Measurements from ENCODE around the gene MAST2. TPM values are rescaled to one million over a fixed set of nuclear protein-coding genes. Genes with fewer than 3 reads are reported as not detected.

Gene MAST2
- total and polyA plus RNA-seq, 9 of the 15 experiments (the other 6 are each of a cell fraction or from before 2014, with no cell fraction given), result 0.73 to 32.0 (median 17.8) TPM

DNA sequence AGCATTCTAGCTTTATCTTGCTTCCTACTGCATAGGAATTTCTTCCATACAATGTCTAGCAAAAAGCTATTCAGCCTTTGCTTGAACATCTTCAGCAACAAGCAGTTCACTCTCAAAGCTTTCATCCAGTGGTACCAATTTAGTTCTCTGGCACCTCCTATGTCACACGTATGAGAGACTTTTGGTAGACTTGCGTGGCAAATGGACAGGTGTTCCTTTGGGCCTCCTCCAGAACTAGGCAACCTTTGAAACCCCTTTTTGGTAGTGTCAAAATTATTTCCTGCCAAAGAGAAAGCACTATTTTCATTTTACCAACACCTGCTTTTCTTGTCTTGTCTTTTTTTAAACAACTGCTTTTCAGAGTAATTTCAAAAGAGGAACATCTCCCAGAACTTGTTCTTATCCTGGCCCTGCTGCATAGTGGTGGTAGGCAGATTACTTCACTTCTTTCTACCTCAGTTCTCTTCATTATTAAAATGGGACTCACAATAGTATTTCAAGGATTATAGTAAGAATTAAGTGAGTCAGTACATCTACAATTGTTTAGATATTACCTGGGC is 122.4 kb downstream of the MAST2 start:
- WGBS (ENCODE audit: insufficient coverage, low coverage, missing lambda C conversion rate), result 77% methylated on average over 2 of the region's 2 CpGs
- no peak for FAIRE-seq
- no peak overlapping the region for H3K9ac ChIP-seq (ENCODE audit: insufficient read depth in 1 of 2, low read depth in 2 of 2, low read length in 2 of 2)
- peaks cover 6% of the 10 kb centered on the region; the same call in 1 of the 3 replicates for H3K79me2 ChIP-seq (ENCODE audit: control insufficient read depth, insufficient read depth, low read length)
- H3K27ac ChIP-seq (ENCODE audit: extremely low read depth, low read depth, low read length), result no peak overlapping the region
- H3K27me3 ChIP-seq (ENCODE audit: control insufficient read depth in 2 of 2, insufficient read depth in 2 of 2, low read length in 2 of 2), result no peaks in the 10 kb centered on the region
- no peaks in the 10 kb centered on the region; the same call in 2 of the 3 replicates for H3K36me3 ChIP-seq (ENCODE audit: control insufficient read depth, insufficient read depth, low read length)
- no peak overlapping the region for H3K4me3 ChIP-seq
- ChIA-PET CTCF (ENCODE audit: low intra/inter-chr PET ratio) (no interaction called here), POLR2A (interaction anchor here (0.6 to 0.8 kb wide), 2 partner anchors 9 to 335 kb away, joined by 4 read pairs; no protein-coding TSS in a partner anchor)
- H2AFZ ChIP-seq (ENCODE audit: low read depth, low read length), result no peak overlapping the region
- intact Hi-C loops (cut with micrococcal nuclease), result no loop called here
- DNase-seq (ENCODE audit: extremely low read depth in 1 of 4, low spot score in 3 of 4), result no peak
- no peaks in the 10 kb centered on the region for H3K9me1 ChIP-seq (ENCODE audit: control insufficient read depth, insufficient read depth, low read length)
- ATAC-seq, result no peak
- H3K4me2 ChIP-seq (ENCODE audit: insufficient read depth, low read length), result no peak overlapping the region
- peaks cover 20 to 26% of the 10 kb centered on the region in 2 experiments for H3K4me1 ChIP-seq (replicated peaks in 1 of 2; ENCODE audit: control insufficient read depth in 2 of 2, insufficient read depth in 2 of 2, low read length in 2 of 2)
- no peaks in the 10 kb centered on the region; the same call in 1 of the 2 replicates for H4K20me1 ChIP-seq (replicated peaks; ENCODE audit: control insufficient read depth, insufficient read depth, low read length)
- H3K9me3 ChIP-seq (replicated peaks; ENCODE audit: control insufficient read depth, insufficient read depth, low read depth, low read length), result no peaks in the 10 kb centered on the region
- in situ Hi-C loops (cut with MboI), result no loop called here
- BruUV-seq (replicated peaks), result no TSS peak
- no peak for TF ChIP-seq SETDB1 (IDR thresholded peaks at IDR 0.05; ENCODE audit: low read length)
- no peak for TF ChIP-seq DLX4 (CRISPR knock-in tag; IDR thresholded peaks at IDR 0.05)
- TF ChIP-seq HDAC8 (tag; IDR thresholded peaks at IDR 0.05), result no peak
- no peak for TF ChIP-seq RFX7 (CRISPR knock-in tag; IDR thresholded peaks at IDR 0.05)
- TF ChIP-seq, protein P1, sequence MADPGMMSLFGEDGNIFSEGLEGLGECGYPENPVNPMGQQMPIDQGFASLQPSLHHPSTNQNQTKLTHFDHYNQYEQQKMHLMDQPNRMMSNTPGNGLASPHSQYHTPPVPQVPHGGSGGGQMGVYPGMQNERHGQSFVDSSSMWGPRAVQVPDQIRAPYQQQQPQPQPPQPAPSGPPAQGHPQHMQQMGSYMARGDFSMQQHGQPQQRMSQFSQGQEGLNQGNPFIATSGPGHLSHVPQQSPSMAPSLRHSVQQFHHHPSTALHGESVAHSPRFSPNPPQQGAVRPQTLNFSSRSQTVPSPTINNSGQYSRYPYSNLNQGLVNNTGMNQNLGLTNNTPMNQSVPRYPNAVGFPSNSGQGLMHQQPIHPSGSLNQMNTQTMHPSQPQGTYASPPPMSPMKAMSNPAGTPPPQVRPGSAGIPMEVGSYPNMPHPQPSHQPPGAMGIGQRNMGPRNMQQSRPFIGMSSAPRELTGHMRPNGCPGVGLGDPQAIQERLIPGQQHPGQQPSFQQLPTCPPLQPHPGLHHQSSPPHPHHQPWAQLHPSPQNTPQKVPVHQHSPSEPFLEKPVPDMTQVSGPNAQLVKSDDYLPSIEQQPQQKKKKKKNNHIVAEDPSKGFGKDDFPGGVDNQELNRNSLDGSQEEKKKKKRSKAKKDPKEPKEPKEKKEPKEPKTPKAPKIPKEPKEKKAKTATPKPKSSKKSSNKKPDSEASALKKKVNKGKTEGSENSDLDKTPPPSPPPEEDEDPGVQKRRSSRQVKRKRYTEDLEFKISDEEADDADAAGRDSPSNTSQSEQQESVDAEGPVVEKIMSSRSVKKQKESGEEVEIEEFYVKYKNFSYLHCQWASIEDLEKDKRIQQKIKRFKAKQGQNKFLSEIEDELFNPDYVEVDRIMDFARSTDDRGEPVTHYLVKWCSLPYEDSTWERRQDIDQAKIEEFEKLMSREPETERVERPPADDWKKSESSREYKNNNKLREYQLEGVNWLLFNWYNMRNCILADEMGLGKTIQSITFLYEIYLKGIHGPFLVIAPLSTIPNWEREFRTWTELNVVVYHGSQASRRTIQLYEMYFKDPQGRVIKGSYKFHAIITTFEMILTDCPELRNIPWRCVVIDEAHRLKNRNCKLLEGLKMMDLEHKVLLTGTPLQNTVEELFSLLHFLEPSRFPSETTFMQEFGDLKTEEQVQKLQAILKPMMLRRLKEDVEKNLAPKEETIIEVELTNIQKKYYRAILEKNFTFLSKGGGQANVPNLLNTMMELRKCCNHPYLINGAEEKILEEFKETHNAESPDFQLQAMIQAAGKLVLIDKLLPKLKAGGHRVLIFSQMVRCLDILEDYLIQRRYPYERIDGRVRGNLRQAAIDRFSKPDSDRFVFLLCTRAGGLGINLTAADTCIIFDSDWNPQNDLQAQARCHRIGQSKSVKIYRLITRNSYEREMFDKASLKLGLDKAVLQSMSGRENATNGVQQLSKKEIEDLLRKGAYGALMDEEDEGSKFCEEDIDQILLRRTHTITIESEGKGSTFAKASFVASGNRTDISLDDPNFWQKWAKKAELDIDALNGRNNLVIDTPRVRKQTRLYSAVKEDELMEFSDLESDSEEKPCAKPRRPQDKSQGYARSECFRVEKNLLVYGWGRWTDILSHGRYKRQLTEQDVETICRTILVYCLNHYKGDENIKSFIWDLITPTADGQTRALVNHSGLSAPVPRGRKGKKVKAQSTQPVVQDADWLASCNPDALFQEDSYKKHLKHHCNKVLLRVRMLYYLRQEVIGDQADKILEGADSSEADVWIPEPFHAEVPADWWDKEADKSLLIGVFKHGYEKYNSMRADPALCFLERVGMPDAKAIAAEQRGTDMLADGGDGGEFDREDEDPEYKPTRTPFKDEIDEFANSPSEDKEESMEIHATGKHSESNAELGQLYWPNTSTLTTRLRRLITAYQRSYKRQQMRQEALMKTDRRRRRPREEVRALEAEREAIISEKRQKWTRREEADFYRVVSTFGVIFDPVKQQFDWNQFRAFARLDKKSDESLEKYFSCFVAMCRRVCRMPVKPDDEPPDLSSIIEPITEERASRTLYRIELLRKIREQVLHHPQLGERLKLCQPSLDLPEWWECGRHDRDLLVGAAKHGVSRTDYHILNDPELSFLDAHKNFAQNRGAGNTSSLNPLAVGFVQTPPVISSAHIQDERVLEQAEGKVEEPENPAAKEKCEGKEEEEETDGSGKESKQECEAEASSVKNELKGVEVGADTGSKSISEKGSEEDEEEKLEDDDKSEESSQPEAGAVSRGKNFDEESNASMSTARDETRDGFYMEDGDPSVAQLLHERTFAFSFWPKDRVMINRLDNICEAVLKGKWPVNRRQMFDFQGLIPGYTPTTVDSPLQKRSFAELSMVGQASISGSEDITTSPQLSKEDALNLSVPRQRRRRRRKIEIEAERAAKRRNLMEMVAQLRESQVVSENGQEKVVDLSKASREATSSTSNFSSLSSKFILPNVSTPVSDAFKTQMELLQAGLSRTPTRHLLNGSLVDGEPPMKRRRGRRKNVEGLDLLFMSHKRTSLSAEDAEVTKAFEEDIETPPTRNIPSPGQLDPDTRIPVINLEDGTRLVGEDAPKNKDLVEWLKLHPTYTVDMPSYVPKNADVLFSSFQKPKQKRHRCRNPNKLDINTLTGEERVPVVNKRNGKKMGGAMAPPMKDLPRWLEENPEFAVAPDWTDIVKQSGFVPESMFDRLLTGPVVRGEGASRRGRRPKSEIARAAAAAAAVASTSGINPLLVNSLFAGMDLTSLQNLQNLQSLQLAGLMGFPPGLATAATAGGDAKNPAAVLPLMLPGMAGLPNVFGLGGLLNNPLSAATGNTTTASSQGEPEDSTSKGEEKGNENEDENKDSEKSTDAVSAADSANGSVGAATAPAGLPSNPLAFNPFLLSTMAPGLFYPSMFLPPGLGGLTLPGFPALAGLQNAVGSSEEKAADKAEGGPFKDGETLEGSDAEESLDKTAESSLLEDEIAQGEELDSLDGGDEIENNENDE (IDR thresholded peaks at IDR 0.05; ENCODE audit: low read depth, low read length), result no peak
- TF ChIP-seq DACH1 (IDR thresholded peaks at IDR 0.05; ENCODE audit: partially characterized antibody), result no peak
- no peak for TF ChIP-seq HSF4 (CRISPR knock-in tag; IDR thresholded peaks at IDR 0.05; ENCODE audit: borderline replicate concordance)
- no peak for TF ChIP-seq HDAC1 (IDR thresholded peaks at IDR 0.05)
- no peak for TF ChIP-seq GATAD2B (IDR thresholded peaks at IDR 0.05; ENCODE audit: borderline replicate concordance)
- no peak for TF ChIP-seq HES1 (IDR thresholded peaks at IDR 0.05; ENCODE audit: low read depth)
- TF ChIP-seq STAG1 (CRISPR knock-in tag; IDR thresholded peaks at IDR 0.05; ENCODE audit: borderline replicate concordance), result no peak
